Activated naive CD4-positive, alpha-beta T cell treated with anti-CD3 and anti-CD28 coated beads, Interleukin-2, amount 10 ng/mL, durations not matched to agents 7 days and 5 days (primary cell): ENCODE measurements around the gene PDE6B.

Experiments
- CTCF ChIA-PET: fragments of 350-600 bp; sonication (Branson Sonifier 250); formaldehyde crosslinking; loops from one replicate; lab custom pipeline; 2021; ENCODE audit warnings: antibody characterized with exemption; lab: Charles Lee
- DNase-seq: peaks from one replicate; pipeline ENCODE4 v3.0.0-alpha.2; 2020
- H3K27ac Mint-ChIP-seq: one replicate; pipeline ENCODE4 v1.8.0; 2021; ENCODE audit warnings: mild to moderate bottlenecking, moderate library complexity, mixed read lengths
- H3K27me3 Mint-ChIP-seq: one replicate; pipeline ENCODE4 v1.8.0; 2021; ENCODE audit warnings: mild to moderate bottlenecking, mixed read lengths
- H3K36me3 Mint-ChIP-seq: one replicate; pipeline ENCODE4 v1.8.0; 2021; ENCODE audit warnings: mixed read lengths
- H3K4me1 Mint-ChIP-seq: one replicate; pipeline ENCODE4 v1.8.0; 2021; ENCODE audit warnings: mixed read lengths
- H3K4me3 Mint-ChIP-seq: one replicate; pipeline ENCODE4 v1.8.0; 2021; ENCODE audit warnings: mild to moderate bottlenecking, moderate library complexity, mixed read lengths
- H3K9me3 Mint-ChIP-seq: one replicate; pipeline ENCODE4 v1.8.0; 2021; ENCODE audit warnings: mixed read lengths

The PDE6B gene

GRCh38 chr4:658681-659667 is 33.6 kb downstream of the PDE6B start:
- DNase-seq = peak; percentile 18
- H3K27ac Mint-ChIP-seq = no peak overlapping the region
- peaks cover 7% of the 10 kb centered on the region for H3K4me1 Mint-ChIP-seq
- H3K36me3 Mint-ChIP-seq = peaks cover 11% of the 10 kb centered on the region
- no peak overlapping the region for H3K4me3 Mint-ChIP-seq
- peaks cover 11% of the 10 kb centered on the region for H3K9me3 Mint-ChIP-seq
- H3K27me3 Mint-ChIP-seq = no peaks in the 10 kb centered on the region
- CTCF ChIA-PET = no interaction called here

GRCh38 chr4:659851-660250 is 34.5 kb downstream of the PDE6B start:
- peak; percentile 15 for DNase-seq
- peaks cover 11% of the 10 kb centered on the region for H3K9me3 Mint-ChIP-seq
- no peak overlapping the region for H3K27ac Mint-ChIP-seq
- no peaks in the 10 kb centered on the region for H3K27me3 Mint-ChIP-seq
- peaks cover 12% of the 10 kb centered on the region for H3K36me3 Mint-ChIP-seq
- H3K4me1 Mint-ChIP-seq = peaks cover 15% of the 10 kb centered on the region
- CTCF ChIA-PET = no interaction called here
- peak overlapping the region; percentile 13 for H3K4me3 Mint-ChIP-seq

GRCh38 chr4:660401-660800 is 35.0 kb downstream of the PDE6B start:
- DNase-seq = no peak
- Mint-ChIP-seq H3K27ac (no peak overlapping the region), H3K4me3 (no peak overlapping the region), H3K27me3 (no peaks in the 10 kb centered on the region), H3K4me1 (peaks cover 15% of the 10 kb centered on the region), H3K36me3 (peaks cover 12% of the 10 kb centered on the region), H3K9me3 (peaks cover 11% of the 10 kb centered on the region)
- CTCF ChIA-PET = no interaction called here

DNA sequence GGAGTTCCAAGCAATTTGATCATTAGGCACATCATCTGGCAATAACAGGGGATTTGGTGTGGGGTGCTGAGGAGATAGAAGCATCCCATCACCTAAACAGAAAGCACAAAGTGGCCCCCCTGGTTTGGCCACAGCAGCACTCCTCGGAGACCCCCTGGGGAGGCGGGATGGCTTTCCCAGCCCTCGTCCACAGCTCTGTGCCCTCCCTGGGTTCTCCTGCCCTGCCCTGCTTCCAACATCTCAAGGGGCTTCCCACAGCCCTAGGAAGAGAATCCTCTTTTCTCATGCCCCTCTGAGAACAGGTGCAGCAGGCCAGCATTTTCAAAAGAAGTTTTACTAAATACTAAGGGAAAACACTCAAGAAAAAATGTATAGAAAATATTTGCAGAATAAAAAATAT is 35.9 kb downstream of the PDE6B start:
- peaks cover 15% of the 10 kb centered on the region for H3K4me1 Mint-ChIP-seq
- DNase-seq = no peak
- no peaks in the 10 kb centered on the region for H3K27me3 Mint-ChIP-seq
- no peak overlapping the region for H3K27ac Mint-ChIP-seq
- no peak overlapping the region for H3K4me3 Mint-ChIP-seq
- CTCF ChIA-PET = no interaction called here
- H3K9me3 Mint-ChIP-seq = peaks cover 11% of the 10 kb centered on the region
- H3K36me3 Mint-ChIP-seq = peaks cover 12% of the 10 kb centered on the region

DNA sequence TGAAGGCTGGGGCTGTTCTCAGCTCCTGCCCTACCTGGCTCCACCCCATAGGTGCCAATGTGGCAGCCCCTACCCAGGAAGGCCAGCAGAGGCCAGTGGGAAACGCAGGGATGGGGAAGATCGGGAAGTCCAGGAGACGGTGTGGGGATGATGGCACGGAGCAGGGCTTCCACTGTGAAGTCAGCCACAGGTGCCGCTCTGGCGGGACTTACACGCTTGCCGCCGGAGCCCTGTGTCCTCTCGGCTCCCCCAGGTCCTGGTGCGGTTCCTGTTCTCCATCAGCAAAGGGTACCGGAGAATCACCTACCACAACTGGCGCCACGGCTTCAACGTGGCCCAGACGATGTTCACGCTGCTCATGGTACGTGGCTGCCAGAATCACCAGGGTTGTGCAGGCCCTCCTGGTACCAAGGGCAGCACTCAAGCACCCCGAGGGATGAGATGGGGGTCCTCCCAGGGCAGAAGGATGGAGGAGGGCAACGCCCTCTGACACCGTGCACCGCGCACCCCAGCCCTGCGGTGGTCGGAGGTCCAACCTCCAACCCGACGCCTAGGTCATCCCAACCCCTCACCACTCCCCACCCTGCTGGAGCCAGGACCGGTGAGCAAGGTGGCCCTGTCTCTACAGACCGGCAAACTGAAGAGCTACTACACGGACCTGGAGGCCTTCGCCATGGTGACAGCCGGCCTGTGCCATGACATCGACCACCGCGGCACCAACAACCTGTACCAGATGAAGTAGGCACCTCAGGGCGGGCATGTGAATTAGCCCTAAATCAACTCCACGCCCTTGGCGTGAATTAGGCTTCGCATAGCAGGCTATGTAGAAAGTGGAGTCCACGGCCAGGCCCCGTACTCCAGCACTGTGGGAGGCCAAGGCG is 36.7 kb downstream of the PDE6B start:
- H3K36me3 Mint-ChIP-seq = peaks cover 11% of the 10 kb centered on the region
- peak; percentile 17 for DNase-seq
- CTCF ChIA-PET = interaction anchor here (3.3 kb wide), 1 partner anchor 12 kb away, joined by 9 read pairs; the partner anchor contains the start of genes ATP5ME and MYL5
- H3K9me3 Mint-ChIP-seq = peaks cover 11% of the 10 kb centered on the region
- H3K4me3 Mint-ChIP-seq = peak overlapping the region; percentile 77
- peaks cover 15% of the 10 kb centered on the region for H3K4me1 Mint-ChIP-seq
- H3K27ac Mint-ChIP-seq = no peak overlapping the region
- H3K27me3 Mint-ChIP-seq = no peaks in the 10 kb centered on the region

DNA sequence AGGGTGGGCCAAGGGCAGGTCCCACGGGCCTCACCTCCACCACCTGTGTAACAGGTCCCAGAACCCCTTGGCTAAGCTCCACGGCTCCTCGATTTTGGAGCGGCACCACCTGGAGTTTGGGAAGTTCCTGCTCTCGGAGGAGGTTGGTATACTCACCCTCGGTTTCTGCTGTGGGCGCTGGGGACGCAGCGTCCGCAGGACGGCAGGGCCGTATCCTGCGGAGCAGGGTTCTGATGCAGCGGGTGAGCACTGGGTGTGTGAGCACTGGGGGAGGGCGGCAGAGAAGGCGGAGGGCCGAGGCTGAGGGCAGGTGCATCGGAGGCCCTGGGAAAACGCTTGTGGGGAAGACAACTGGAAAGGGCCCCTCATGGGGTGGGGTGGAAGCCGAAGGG is 37.7 kb downstream of the PDE6B start:
- Mint-ChIP-seq H3K9me3 (peaks cover 11% of the 10 kb centered on the region), H3K4me3 (peak overlapping the region; percentile 77), H3K36me3 (peaks cover 11% of the 10 kb centered on the region), H3K27ac (peak overlapping the region; percentile 62), H3K27me3 (no peaks in the 10 kb centered on the region), H3K4me1 (peaks cover 15% of the 10 kb centered on the region)
- DNase-seq = no peak
- CTCF ChIA-PET = interaction anchor here (3.3 kb wide), 1 partner anchor 11 kb away, joined by 9 read pairs; the partner anchor contains the start of genes ATP5ME and MYL5

DNA sequence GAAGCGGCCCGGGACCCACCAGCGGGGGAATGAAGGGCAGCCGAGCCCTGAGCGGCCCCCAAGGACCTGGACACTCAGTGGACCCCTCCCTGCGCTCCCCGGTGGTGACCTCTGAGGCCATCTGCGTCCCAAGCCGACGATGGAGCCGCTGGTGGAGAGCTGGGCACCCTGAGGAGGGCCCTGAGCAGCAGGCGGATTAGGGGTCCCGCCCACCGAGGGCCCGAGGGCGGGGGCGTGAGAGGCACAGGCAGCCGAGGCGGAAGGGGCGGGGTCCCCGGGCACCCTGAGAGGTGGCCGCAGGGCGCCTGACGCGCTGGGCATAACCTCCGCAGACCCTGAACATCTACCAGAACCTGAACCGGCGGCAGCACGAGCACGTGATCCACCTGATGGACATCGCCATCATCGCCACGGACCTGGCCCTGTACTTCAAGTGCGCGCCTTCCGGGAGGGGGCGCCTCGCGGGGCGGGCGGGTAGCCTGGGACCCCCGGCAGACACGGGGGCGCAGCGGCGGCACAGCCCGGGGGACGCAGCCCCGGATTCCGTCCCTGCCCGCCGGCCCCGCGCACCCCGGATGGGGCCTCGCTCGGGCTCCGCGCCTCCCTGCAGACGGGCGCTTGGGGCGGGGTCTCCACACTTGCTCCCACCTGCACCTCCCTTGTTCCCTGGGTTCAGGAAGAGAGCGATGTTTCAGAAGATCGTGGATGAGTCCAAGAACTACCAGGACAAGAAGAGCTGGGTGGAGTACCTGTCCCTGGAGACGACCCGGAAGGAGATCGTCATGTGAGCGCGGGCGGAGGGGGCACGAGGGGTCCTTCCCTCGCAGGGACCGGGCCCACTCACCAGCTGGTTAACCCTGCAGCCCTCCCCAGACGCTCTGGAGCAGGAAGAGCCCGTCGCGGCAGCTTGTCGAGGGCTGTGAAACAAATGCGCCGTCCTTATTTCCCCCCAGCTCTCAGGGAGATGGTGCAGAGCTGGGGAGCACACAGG is 38.4 kb downstream of the PDE6B start:
- peak; percentile 86 for DNase-seq
- peaks cover 11% of the 10 kb centered on the region for H3K36me3 Mint-ChIP-seq
- CTCF ChIA-PET = interaction anchor here (1.0 to 3.3 kb wide), 2 partner anchors 10 to 61 kb away, joined by 5 to 9 read pairs; partner anchors contain the start of genes ATP5ME and MYL5
- peak overlapping the region; percentile 79 for H3K4me3 Mint-ChIP-seq
- H3K4me1 Mint-ChIP-seq = peaks cover 15% of the 10 kb centered on the region
- H3K27me3 Mint-ChIP-seq = no peaks in the 10 kb centered on the region
- H3K27ac Mint-ChIP-seq = peak overlapping the region; percentile 90
- H3K9me3 Mint-ChIP-seq = peaks cover 11% of the 10 kb centered on the region

GRCh38 chr4:664713-665231 is 39.4 kb downstream of the PDE6B start:
- peak overlapping the region; percentile 79 for H3K4me3 Mint-ChIP-seq
- H3K27ac Mint-ChIP-seq = peak overlapping the region; percentile 65
- peaks cover 15% of the 10 kb centered on the region for H3K4me1 Mint-ChIP-seq
- H3K36me3 Mint-ChIP-seq = peaks cover 7% of the 10 kb centered on the region
- peaks cover 5% of the 10 kb centered on the region for H3K9me3 Mint-ChIP-seq
- CTCF ChIA-PET = interaction anchor here (1.0 to 3.3 kb wide), 2 partner anchors 9 to 62 kb away, joined by 5 to 9 read pairs; partner anchors contain the start of genes ATP5ME and MYL5
- peak; percentile 15 for DNase-seq
- H3K27me3 Mint-ChIP-seq = no peaks in the 10 kb centered on the region

DNA sequence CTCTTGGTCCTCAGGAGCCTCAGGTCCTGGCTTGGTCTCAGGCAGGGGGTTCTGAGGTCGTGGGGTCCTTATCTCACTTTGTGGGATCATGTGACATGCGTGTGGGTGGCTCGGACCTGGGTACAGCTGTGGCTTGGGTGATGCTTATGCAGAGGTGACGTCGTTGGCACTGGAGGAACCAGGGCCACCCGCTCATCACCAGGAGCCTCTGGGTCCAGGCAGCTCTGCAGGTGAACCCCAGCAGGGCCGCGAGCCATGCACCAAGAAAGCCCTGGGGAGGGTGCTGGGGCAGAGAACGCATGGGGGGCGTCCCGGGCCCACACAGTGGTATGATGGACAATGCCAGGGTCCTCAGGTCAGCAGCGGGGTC is 40.0 kb downstream of the PDE6B start:
- Mint-ChIP-seq H3K36me3 (peaks cover 6% of the 10 kb centered on the region), H3K4me3 (peak overlapping the region; percentile 43), H3K9me3 (no peaks in the 10 kb centered on the region), H3K27ac (no peak overlapping the region), H3K4me1 (peaks cover 15% of the 10 kb centered on the region), H3K27me3 (no peaks in the 10 kb centered on the region)
- DNase-seq = peak; percentile 17
- CTCF ChIA-PET = interaction anchor here (3.3 kb wide), 1 partner anchor 9 kb away, joined by 9 read pairs; the partner anchor contains the start of genes ATP5ME and MYL5

- no peak overlapping the region for H3K4me3 Mint-ChIP-seq
- CTCF ChIA-PET = interaction anchor here (3.3 kb wide), 1 partner anchor 8 kb away, joined by 9 read pairs; the partner anchor contains the start of genes ATP5ME and MYL5
- H3K9me3 Mint-ChIP-seq = no peaks in the 10 kb centered on the region
Observed at GRCh38 chr4:665751-666435, 40.5 kb downstream of the PDE6B start.

DNA sequence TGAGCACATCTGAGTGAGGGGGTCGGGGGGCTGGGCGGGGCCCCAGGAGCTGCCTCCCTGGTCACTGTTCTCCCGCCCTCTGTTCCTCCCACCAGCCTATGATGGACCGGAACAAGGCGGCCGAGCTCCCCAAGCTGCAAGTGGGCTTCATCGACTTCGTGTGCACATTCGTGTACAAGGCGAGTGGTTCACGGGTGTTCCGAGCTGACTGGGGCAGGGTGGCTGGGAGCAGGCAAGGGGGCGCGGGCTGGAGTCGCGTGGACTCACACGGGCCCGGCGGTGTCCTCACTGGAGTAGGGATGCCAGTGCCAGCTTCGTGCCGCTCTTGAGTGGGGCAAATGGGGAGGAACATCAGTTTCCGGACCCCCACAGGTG is 41.0 kb downstream of the PDE6B start:
- Mint-ChIP-seq H3K27ac (no peak overlapping the region), H3K4me3 (no peak overlapping the region), H3K4me1 (peaks cover 15% of the 10 kb centered on the region), H3K36me3 (peaks cover 13% of the 10 kb centered on the region), H3K27me3 (no peaks in the 10 kb centered on the region), H3K9me3 (no peaks in the 10 kb centered on the region)
- DNase-seq = peak; percentile 17
- CTCF ChIA-PET = no interaction called here

More at GRCh38 chr4:665751-666435, 40.5 kb downstream of the PDE6B start:
- no peak overlapping the region for H3K27ac Mint-ChIP-seq
- no peaks in the 10 kb centered on the region for H3K27me3 Mint-ChIP-seq
- peaks cover 15% of the 10 kb centered on the region for H3K4me1 Mint-ChIP-seq
- peak; percentile 15 for DNase-seq
- peaks cover 9% of the 10 kb centered on the region for H3K36me3 Mint-ChIP-seq

- Mint-ChIP-seq H3K4me1 (peaks cover 14% of the 10 kb centered on the region), H3K9me3 (no peaks in the 10 kb centered on the region), H3K4me3 (no peak overlapping the region), H3K36me3 (peaks cover 17% of the 10 kb centered on the region), H3K27ac (no peak overlapping the region), H3K27me3 (no peaks in the 10 kb centered on the region)
- CTCF ChIA-PET = no interaction called here
- DNase-seq = no peak
Observed at GRCh38 chr4:666822-667544, 41.6 kb downstream of the PDE6B start.
